Testis (tissue), 2 donors: ENCODE measurements around the gene AGAP1.

Experiments used
- POLR2A ChIP-seq: fragments of 450-650 bp; IDR thresholded peaks from one replicate; pipeline ENCODE4 v1.6.1; 2017; ENCODE audit warnings: antibody characterized with exemption, mild to moderate bottlenecking, moderate library complexity
- TF ChIP-seq, protein P1 (sequence below), 3 experiments: fragments of 450-650 bp in 2 of 3; fragments of 200-600 bp in 1 of 3; sonication (generic) in 1 of 3; IDR thresholded peaks; one replicate each; pipeline ENCODE4 v1.5.1; 2016 to 2019; ENCODE audit warnings: antibody characterized with exemption in 3 of 3, mild to moderate bottlenecking in 2 of 3, moderate library complexity in 1 of 3

DNA sequence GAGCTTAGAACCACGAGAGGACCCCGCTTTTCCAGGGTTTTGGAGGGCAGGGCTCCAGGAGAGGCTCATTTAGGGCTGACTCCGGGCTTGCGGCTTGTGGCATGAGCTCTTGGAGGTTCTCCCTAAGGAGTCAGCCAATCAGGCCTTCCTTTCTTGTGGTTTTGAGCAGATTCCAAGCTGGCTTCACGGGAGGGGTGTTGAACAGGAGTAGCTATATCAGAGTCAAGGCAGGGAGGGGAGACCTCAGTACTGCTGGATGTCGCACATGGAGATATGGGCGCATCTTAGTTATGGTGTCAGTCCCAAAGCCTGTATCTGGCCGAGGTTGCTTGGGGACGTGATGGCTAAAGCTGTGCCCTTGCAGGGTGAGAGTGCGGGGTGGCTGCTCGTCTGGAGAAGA is 98.6 kb downstream of the AGAP1 start:
- no peak for TF ChIP-seq POLR2A
- TF ChIP-seq, protein P1, sequence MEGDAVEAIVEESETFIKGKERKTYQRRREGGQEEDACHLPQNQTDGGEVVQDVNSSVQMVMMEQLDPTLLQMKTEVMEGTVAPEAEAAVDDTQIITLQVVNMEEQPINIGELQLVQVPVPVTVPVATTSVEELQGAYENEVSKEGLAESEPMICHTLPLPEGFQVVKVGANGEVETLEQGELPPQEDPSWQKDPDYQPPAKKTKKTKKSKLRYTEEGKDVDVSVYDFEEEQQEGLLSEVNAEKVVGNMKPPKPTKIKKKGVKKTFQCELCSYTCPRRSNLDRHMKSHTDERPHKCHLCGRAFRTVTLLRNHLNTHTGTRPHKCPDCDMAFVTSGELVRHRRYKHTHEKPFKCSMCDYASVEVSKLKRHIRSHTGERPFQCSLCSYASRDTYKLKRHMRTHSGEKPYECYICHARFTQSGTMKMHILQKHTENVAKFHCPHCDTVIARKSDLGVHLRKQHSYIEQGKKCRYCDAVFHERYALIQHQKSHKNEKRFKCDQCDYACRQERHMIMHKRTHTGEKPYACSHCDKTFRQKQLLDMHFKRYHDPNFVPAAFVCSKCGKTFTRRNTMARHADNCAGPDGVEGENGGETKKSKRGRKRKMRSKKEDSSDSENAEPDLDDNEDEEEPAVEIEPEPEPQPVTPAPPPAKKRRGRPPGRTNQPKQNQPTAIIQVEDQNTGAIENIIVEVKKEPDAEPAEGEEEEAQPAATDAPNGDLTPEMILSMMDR (IDR thresholded peaks at IDR 0.05) = no peak
